IMR-90 (cell line): ENCODE data around the gene PNPLA5. TPM values are rescaled to one million over a fixed set of nuclear protein-coding genes. Genes with fewer than 3 reads are reported as not detected.

ENCODE experiments used
- ATAC-seq: fragments of 200-7000 bp; cut with Tn5 transposase; 2 replicates; pipeline ENCODE4 v1.9.1; 2020; ENCODE audit warnings: low read depth, mild to moderate bottlenecking, moderate library complexity
- BruUV-seq: library from RNA; stranded (reverse); fragments of 400-500 nt; replicated peaks from 2 replicates; lab custom pipeline; 2021; lab: Mats Ljungman, UMichigan
- CTCF ChIA-PET: fragments of 300-600 bp; formaldehyde crosslinking; extraction: SDS; loops from one replicate; lab custom pipeline; 2021; ENCODE audit warnings: antibody characterized with exemption; lab: Yijun Ruan, JAX
- POLR2A ChIA-PET: fragments of 300-600 bp; sonication (Branson Sonifier 250); formaldehyde crosslinking; loops from one replicate; lab custom pipeline; 2022; ENCODE audit warnings: antibody characterized with exemption; ENCODE audit not compliant: unreplicated experiment; lab: Charles Lee
- DNase-seq: peaks from one replicate; pipeline ENCODE4 v3.0.0; 2013
- H2AFZ ChIP-seq: replicated peaks from 2 replicates; pipeline ENCODE3; 2013; ENCODE audit warnings: low read length, mild to moderate bottlenecking; ENCODE audit not compliant: poor library complexity
- H2AK5ac ChIP-seq: 2 replicates; pipeline ENCODE4 v1.6.1; 2013; ENCODE audit warnings: low read depth, low read length, inconsistent platforms
- H2AK9ac ChIP-seq: replicated peaks from 2 replicates; pipeline ENCODE3; 2013; ENCODE audit warnings: mild to moderate bottlenecking, low read depth, low read length, moderate library complexity; ENCODE audit not compliant: poor library complexity
- H2BK120ac ChIP-seq: 2 replicates; pipeline ENCODE4 v1.6.1; 2013; ENCODE audit warnings: low read depth, low read length, inconsistent platforms
- H2BK15ac ChIP-seq: 3 replicates; pipeline ENCODE4 v1.6.1; 2013; ENCODE audit warnings: low read depth, low read length, inconsistent platforms
- H2BK20ac ChIP-seq: 2 replicates; pipeline ENCODE4 v1.6.1; 2013; ENCODE audit warnings: low read depth, mild to moderate bottlenecking, inconsistent platforms, low read length, moderate library complexity
- H2BK5ac ChIP-seq: 2 replicates; pipeline ENCODE4 v1.6.1; 2013; ENCODE audit warnings: mild to moderate bottlenecking, low read depth, low read length, inconsistent platforms; ENCODE audit not compliant: poor library complexity, severe bottlenecking
- H3K14ac ChIP-seq: replicated peaks from 2 replicates; pipeline ENCODE4 v1.6.1; 2013; ENCODE audit warnings: low read depth, low read length, inconsistent platforms
- H3K18ac ChIP-seq: 2 replicates; pipeline ENCODE4 v1.6.1; 2013; ENCODE audit warnings: low read depth, low read length, control low read depth
- H3K23ac ChIP-seq: 2 replicates; pipeline ENCODE4 v1.6.1; 2013; ENCODE audit warnings: low read depth, low read length, inconsistent platforms
- H3K27ac ChIP-seq: 2 replicates; pipeline ENCODE4 v1.5.1; 2013; ENCODE audit warnings: mild to moderate bottlenecking, control low read depth, low read length; ENCODE audit not compliant: insufficient read depth
- H3K27me3 ChIP-seq: 2 replicates; pipeline ENCODE4 v1.6.1; 2013; ENCODE audit warnings: low read length; ENCODE audit not compliant: control insufficient read depth, insufficient read depth
- H3K36me3 ChIP-seq: 2 replicates; pipeline ENCODE4 v1.6.1; 2013; ENCODE audit warnings: low read length, mixed read lengths; ENCODE audit not compliant: control insufficient read depth, insufficient read depth
- H3K4ac ChIP-seq: 2 replicates; pipeline ENCODE4 v1.6.1; 2013; ENCODE audit warnings: low read depth, low read length, inconsistent platforms
- H3K4me1 ChIP-seq: 2 replicates; pipeline ENCODE4 v1.6.1; 2013; ENCODE audit warnings: low read length, mixed read lengths; ENCODE audit not compliant: control insufficient read depth, insufficient read depth
- H3K4me2 ChIP-seq: 2 replicates; pipeline ENCODE4 v1.6.1; 2013; ENCODE audit warnings: low read depth, mild to moderate bottlenecking, control low read depth, low read length, moderate library complexity
- H3K4me3 ChIP-seq: 2 replicates; pipeline ENCODE4 v1.5.1; 2013; ENCODE audit warnings: low read depth, mild to moderate bottlenecking, control low read depth, low read length, moderate library complexity; ENCODE audit not compliant: insufficient read depth
- H3K56ac ChIP-seq: 2 replicates; pipeline ENCODE4 v1.6.1; 2013; ENCODE audit warnings: low read length, inconsistent platforms; ENCODE audit not compliant: insufficient read depth; ENCODE audit errors: extremely low read depth
- H3K79me1 ChIP-seq, 2 experiments: 2 replicates each; pipeline ENCODE4 v1.6.1; 2013; ENCODE audit warnings: low read length in 2 of 2, inconsistent platforms in 1 of 2, low read depth in 1 of 2
- H3K9ac ChIP-seq: 2 replicates; pipeline ENCODE4 v1.6.1; 2013; ENCODE audit warnings: low read depth, low read length, control low read depth
- H3K9me1 ChIP-seq: 2 replicates; pipeline ENCODE4 v1.6.1; 2013; ENCODE audit warnings: low read length, inconsistent platforms; ENCODE audit not compliant: insufficient read depth
- H3K9me3 ChIP-seq: 2 replicates; pipeline ENCODE4 v1.6.1; 2013; ENCODE audit warnings: low read length; ENCODE audit not compliant: control insufficient read depth, insufficient read depth
- H4K20me1 ChIP-seq: 2 replicates; pipeline ENCODE4 v1.6.1; 2013; ENCODE audit warnings: low read length, inconsistent platforms; ENCODE audit not compliant: insufficient read depth
- H4K5ac ChIP-seq: 2 replicates; pipeline ENCODE4 v1.6.1; 2013; ENCODE audit warnings: mild to moderate bottlenecking, low read depth, low read length, control low read depth
- H4K8ac ChIP-seq, 2 experiments: 2 replicates each; pipeline ENCODE4 v1.6.1; 2013; ENCODE audit warnings: low read depth in 2 of 2, low read length in 2 of 2, control low read depth in 1 of 2, inconsistent platforms in 1 of 2
- H4K91ac ChIP-seq: 2 replicates; pipeline ENCODE4 v1.6.1; 2013; ENCODE audit warnings: low read depth, low read length, inconsistent platforms; ENCODE audit not compliant: insufficient read depth
- BHLHE40 ChIP-seq: fragments of 150-350 bp; IDR thresholded peaks from 2 replicates; pipeline ENCODE4 v1.6.1; 2016; ENCODE audit warnings: mild to moderate bottlenecking, low read depth, low read length
- CEBPB ChIP-seq: IDR thresholded peaks from 2 replicates; pipeline ENCODE4 v1.6.1; 2012; ENCODE audit warnings: low read depth, low read length, improper control_type of control experiment
- CHD1 ChIP-seq: IDR thresholded peaks from 2 replicates; pipeline ENCODE4 v1.6.1; 2012; ENCODE audit warnings: low read depth, low read length, improper control_type of control experiment
- CTCF ChIP-seq: conservative IDR thresholded peaks from 2 replicates; pipeline ENCODE4 v1.5.1; 2012; ENCODE audit warnings: mild to moderate bottlenecking, low read depth, low read length, improper control_type of control experiment
- ELK1 ChIP-seq: fragments of 150-350 bp; IDR thresholded peaks from 2 replicates; pipeline ENCODE4 v1.6.1; 2016; ENCODE audit warnings: low read depth, mild to moderate bottlenecking, low read length, moderate library complexity, borderline replicate concordance
- FOS ChIP-seq: fragments of 150-350 bp; IDR thresholded peaks from 2 replicates; pipeline ENCODE4 v1.6.1; 2016; ENCODE audit warnings: low read depth, low read length
- MAFK ChIP-seq: IDR thresholded peaks from 2 replicates; pipeline ENCODE4 v1.6.1; 2012; ENCODE audit warnings: low read depth, low read length, improper control_type of control experiment
- MAZ ChIP-seq: IDR thresholded peaks from 2 replicates; pipeline ENCODE4 v1.6.1; 2012; ENCODE audit warnings: low read depth, mild to moderate bottlenecking, low read length, improper control_type of control experiment, moderate library complexity, borderline replicate concordance
- MXI1 ChIP-seq: IDR thresholded peaks from 2 replicates; pipeline ENCODE4 v1.6.1; 2012; ENCODE audit warnings: low read depth, mild to moderate bottlenecking, low read length, moderate library complexity, borderline replicate concordance
- NFE2L2 ChIP-seq: fragments of 150-350 bp; IDR thresholded peaks from 2 replicates; pipeline ENCODE4 v1.6.1; 2016; ENCODE audit warnings: low read depth, mild to moderate bottlenecking, low read length
- POLR2A ChIP-seq: IDR thresholded peaks from 2 replicates; pipeline ENCODE4 v1.6.1; 2012; ENCODE audit warnings: mild to moderate bottlenecking, low read depth, low read length
- RAD21 ChIP-seq: IDR thresholded peaks from 2 replicates; pipeline ENCODE4 v1.6.1; 2012; ENCODE audit warnings: low read length, improper control_type of control experiment
- RCOR1 ChIP-seq: IDR thresholded peaks from 2 replicates; pipeline ENCODE4 v1.6.1; 2012; ENCODE audit warnings: mild to moderate bottlenecking, low read length, improper control_type of control experiment; ENCODE audit not compliant: insufficient replicate concordance
- RFX5 ChIP-seq: IDR thresholded peaks from 2 replicates; pipeline ENCODE4 v1.8.0; 2012; ENCODE audit warnings: low read depth, mild to moderate bottlenecking, low read length, moderate library complexity
- SMC3 ChIP-seq: fragments of 150-350 bp; IDR thresholded peaks from 2 replicates; pipeline ENCODE4 v1.6.1; 2016; ENCODE audit warnings: low read depth, mild to moderate bottlenecking, antibody characterized with exemption, low read length, moderate library complexity
- USF2 ChIP-seq: fragments of 150-350 bp; IDR thresholded peaks from 2 replicates; pipeline ENCODE4 v1.6.1; 2017; ENCODE audit warnings: mild to moderate bottlenecking, antibody characterized with exemption, low read length, low read depth
- WGBS, 2 experiments: methylation state at CpG; one replicate each; pipeline versions ENCODE4 v1.1.5 to v1.1.7; 2013; ENCODE audit warnings: missing lambda C conversion rate in 2 of 2; ENCODE audit not compliant: insufficient read length in 1 of 2; ENCODE audit errors: extremely low coverage in 2 of 2; 5-methylcytosine and 5-hydroxymethylcytosine counted together
- dilution Hi-C: fragments of 300-500 bp; cut with HindIII; formaldehyde crosslinking; loops from one replicate; pipeline ENCODE4 v1.14.3; 2018; ENCODE audit warnings: low sequenced_read_pairs; ENCODE audit not compliant: unreplicated experiment
- in situ Hi-C: fragments of 300-500 bp; cut with MboI; formaldehyde crosslinking; loops from 3 replicates; pipeline ENCODE4 v1.14.3; 2019; ENCODE audit warnings: low sequenced_read_pairs, inconsistent platforms, mixed read lengths
- intact Hi-C: fragments of 100-400 bp; cut with micrococcal nuclease; formaldehyde crosslinking; loops from 2 replicates; pipeline ENCODE4 v1.10.0; 2022
- polyA plus RNA-seq, 3 experiments: library from polyadenylated mRNA; depleted of rRNA; stranded (reverse); fragments of >200 nt; gene quantifications; 2 replicates each; pipeline ENCODE4 v1.2.3, GENCODE V29; 2012; ENCODE audit warnings: low replicate concordance in 1 of 3
- total RNA-seq: library from RNA; depleted of rRNA; stranded (reverse); fragments of >200 nt; gene quantifications from 2 replicates; pipeline ENCODE4 v1.2.3, GENCODE V29; 2012

The PNPLA5 gene
- total and polyA plus RNA-seq, 2 of the 4 experiments (the other 2 are of a cell fraction) = 0.18 to 0.44 TPM

GRCh38 chr22:43860831-43861230 lies 31.0 kb downstream of the PNPLA5 start:
- Histone ChIP-seq H3K14ac (no peak overlapping the region), H3K18ac (no peak overlapping the region), H3K4ac (no peak overlapping the region), H3K9ac (no peak overlapping the region), H2AK9ac (no peak overlapping the region), H2BK120ac (no peak overlapping the region), H2BK5ac (no peak overlapping the region), H3K9me1 (no peaks in the 10 kb centered on the region), H4K91ac (no peak overlapping the region), H3K27me3 (peaks cover 6% of the 10 kb centered on the region), H3K4me1 (no peaks in the 10 kb centered on the region), H2BK15ac (no peak overlapping the region), H3K4me2 (no peak overlapping the region), H4K8ac (no peak overlapping the region), H2AFZ (no peak overlapping the region), H3K79me1 (peaks cover 0 to 4% of the 10 kb centered on the region in 2 experiments; a peak in 2 of 4 replicates), H4K20me1 (no peaks in the 10 kb centered on the region), H3K23ac (no peak overlapping the region), H2BK20ac (no peak overlapping the region), H3K56ac (no peak overlapping the region), H2AK5ac (no peak overlapping the region), H3K36me3 (no peaks in the 10 kb centered on the region), H3K4me3 (no peak overlapping the region), H3K9me3 (no peaks in the 10 kb centered on the region), H3K27ac (no peak overlapping the region), H4K5ac (no peak overlapping the region)
- in situ Hi-C loops = no loop called here
- DNase-seq (no peak), ATAC-seq (no peak)
- no peak for TF ChIP-seq RCOR1
- TF ChIP-seq MXI1 = no peak
- TF ChIP-seq CHD1 = no peak
- TF ChIP-seq ELK1 = no peak
- no peak for TF ChIP-seq RFX5
- no peak for TF ChIP-seq CTCF
- no peak for TF ChIP-seq BHLHE40
- TF ChIP-seq MAZ = no peak
- no peak for TF ChIP-seq NFE2L2
- TF ChIP-seq MAFK = no peak
- TF ChIP-seq SMC3 = no peak
- TF ChIP-seq FOS = no peak
- no peak for TF ChIP-seq CEBPB
- TF ChIP-seq POLR2A = no peak
- TF ChIP-seq RAD21 = no peak
- TF ChIP-seq USF2 = no peak
- WGBS, 2 experiments = 79% methylated on average over 9 of the region's 12 CpGs; no CpG with 5 or more reads in 1 of the 2 experiments
- no TSS peak for BruUV-seq
- POLR2A ChIA-PET = no interaction called here
- intact Hi-C loops = no loop called here
- dilution Hi-C loops = no loop called here
- CTCF ChIA-PET = no interaction called here
